Measurements from ENCODE around the gene STPG4.
"Not testable (repeated sequence)": the region's sequence is repeated elsewhere in the genome, so short reads cannot be mapped to it uniquely, and the experiment has no call there.

The STPG4 gene

DNA sequence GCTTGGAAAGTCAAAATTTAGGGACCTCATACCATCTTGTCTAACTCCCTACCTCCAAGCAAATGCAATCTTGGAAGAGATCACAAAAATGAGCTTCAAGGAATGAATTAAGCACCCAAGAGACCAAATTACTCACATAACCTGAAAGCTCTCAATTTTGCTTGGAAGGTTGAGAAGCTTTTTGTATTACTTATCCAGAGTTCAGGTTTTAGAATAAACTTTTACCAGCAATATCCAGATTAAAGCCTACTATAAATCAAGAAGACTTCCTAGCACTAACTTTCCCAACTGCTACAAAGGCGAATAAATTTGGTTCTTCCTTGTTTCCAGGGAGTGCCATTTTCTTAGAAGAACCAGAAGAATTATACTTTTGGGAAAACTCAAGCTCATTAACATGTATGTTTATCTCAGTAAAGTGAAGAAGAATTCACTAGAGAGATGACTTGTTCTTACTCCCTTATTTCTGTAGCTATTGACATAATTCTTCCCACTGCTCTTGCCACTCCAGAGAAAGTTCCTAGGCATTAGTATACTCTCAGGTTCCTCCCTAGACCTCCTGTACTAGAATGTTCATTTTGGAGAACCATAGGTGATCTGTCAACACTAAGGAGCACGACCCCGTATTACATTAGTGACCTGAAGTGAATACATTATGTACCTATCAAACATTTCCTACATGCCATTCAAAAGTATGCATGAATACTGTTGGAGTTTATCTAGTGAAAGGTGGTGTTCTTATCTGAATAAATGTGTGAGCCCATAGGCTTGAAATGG is 18.0 kb upstream of the STPG4 start:
- DNase-seq, result no peak

DNA sequence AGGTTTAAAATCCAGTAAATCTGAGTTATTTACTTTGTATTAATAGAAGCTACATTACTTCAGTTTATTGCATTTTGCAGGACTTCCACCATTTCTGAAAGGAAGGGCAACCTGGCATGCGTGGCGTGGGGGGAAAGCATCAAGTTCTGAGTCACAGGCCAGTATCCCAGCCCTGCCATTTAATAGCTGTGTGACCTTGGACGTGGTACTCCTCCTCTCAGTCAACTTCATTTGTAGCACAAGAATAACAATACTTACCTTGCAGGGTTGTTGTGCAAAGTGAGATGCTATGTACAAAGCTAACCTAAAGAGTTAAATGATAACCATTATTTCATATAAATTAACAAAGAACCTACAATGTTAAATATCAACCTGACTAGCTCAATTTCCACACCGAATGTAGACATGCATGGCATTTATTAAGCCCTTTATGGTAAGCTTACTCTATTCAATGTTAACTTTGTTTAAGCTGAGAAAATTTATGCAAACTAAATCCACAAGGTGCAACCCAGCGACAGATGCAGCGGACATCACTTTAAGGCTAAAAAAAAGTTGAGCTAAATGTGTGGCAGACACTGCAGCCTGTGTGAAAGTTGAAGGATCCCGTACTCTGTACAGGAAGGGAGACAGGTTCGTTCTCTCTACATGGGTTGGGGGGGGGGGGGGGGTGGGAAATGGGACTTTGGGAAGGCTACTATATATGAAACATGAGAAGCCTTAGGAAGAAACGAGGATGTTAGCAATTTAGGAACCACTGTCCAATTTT is 17.2 kb upstream of the STPG4 start:
- no peak for DNase-seq

DNA sequence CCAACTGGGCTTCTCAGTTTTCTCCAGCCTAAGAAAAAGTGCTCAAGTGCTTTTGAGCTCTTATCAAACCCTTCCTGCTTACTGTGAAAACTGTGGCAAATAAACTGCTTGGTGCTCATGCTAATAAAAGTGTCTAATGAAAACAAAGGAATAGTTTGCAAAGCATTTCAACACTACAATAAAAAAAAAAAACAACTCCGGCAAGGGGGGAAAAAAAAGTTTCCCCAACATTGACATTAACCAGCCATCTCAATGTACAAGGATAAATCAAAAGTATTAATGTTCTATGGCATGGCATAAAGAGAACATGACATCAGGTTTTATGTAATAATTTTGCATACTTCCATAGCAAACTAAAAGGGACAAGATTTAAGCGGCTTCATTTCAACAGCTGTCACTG is 14.7 kb upstream of the STPG4 start:
- DNase-seq, result no peak

DNA sequence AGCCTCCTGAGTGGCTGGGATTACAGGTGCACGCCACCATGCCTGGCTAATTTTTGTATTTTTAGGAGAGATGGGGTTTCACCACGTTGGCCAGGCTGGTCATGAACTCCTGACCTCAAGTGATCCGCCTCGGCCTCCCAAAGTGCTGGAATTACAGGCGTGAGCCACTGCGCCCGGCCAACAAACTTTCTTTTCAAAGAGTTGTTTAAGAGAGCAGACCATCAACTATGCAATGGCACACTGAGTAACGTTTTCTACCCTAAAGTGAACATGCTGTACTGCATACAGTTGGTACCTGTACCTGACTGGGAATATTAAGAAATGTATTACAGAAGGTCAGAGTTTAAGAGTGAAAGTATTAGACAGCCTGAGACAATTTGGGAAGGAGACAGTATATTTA is 13.8 kb upstream of the STPG4 start:
- DNase-seq, result not testable (repeated sequence)

DNA sequence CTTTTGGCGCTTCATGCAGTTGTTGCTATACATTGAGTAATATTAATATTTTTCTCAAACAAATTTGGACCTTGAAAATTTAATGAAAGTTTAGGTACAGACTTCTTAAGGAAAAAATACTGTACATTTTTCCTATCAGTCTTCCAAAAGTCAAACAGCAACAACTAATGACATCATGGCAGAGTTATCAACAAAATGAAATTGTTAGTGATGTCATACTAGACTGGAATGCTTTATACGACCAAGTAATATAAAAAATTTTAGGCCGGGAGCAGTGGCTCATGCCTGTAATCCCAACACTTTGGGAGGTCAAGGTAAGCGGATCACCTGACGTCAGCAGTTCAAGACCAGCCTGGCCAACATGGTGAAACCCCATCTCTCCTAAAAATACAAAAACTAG is 12.0 kb upstream of the STPG4 start:
- DNase-seq, result no peak

DNA sequence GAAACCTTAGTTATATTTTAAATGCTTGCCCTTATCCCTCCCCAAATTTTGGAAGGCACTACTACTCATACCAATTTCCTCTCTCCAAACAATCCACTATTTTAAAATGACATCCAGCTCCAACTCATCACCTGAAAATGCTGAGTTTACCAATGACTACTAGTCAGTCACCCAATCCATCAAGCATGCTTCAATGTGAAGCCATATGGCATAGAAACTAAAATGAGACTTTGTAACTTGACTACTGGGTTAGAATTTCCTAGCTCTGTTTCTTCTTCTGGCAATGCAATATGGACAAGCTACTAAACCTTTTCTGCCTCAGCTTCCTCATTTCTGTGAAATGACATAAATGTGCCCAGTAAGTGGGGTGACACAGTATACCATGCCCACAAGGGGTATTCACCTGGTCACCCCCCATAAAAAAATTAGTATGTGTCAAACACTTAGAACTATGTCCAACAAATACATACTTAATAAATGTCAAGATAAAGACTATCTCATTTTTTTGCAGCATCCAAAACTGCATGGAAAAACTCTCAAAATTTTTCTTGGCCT is 10.0 kb upstream of the STPG4 start:
- no peak for DNase-seq

DNA sequence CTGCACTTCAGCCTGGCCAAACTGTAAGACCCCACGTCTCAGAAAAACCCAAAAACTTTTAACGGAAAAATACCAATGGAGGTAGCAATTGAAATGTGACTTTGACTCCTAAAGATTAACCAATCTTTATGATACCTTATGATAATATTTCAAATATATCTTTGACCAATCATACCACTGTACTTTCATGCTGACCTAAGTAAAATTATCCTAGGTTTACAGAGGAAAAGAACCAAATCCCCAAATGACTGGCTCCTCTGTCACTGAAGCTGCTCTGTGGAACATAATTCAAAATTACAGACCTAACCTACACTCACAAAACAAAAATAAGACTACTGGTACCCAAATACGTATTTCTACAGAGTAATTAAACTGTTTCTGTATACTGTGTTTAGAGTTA is 7.7 kb upstream of the STPG4 start:
- DNase-seq, result no peak

DNA sequence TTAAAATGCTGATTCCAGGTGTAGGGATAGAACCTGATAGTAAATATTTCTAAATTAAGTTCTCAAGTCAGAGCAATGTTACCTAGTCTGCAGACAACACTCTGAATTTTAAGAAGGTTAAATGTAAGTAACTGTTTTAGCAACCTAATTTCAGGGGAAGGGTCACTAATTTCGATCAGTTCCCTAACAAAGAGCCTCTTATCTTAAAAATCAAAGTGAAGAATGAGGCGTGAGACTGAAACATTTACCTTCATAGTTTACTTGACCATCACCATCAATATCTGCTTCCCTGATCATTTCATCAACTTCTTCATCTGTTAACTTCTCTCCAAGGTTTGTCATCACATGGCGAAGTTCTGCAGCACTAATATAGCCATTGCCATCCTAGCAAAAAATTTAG is 6.4 kb upstream of the STPG4 start:
- no peak for DNase-seq

DNA sequence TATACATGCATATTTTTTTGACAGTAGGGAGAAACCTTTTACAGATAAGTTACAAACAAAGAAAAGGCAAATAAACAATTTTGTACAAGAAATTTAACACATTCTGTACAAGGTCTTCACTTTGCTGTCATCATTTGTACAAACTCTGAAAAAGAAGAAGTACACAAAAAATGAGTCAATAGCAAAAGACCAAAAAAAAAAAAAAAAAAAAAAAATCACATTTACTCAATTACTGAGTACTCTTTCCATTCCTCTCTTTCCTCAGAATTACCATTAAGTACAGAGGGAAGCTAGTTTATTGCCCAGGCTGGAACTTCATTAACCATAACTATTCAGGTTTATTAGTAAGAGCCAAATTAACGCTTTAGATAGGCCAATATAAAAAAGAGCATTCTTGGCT is 5.6 kb upstream of the STPG4 start:
- DNase-seq, result no peak

DNA sequence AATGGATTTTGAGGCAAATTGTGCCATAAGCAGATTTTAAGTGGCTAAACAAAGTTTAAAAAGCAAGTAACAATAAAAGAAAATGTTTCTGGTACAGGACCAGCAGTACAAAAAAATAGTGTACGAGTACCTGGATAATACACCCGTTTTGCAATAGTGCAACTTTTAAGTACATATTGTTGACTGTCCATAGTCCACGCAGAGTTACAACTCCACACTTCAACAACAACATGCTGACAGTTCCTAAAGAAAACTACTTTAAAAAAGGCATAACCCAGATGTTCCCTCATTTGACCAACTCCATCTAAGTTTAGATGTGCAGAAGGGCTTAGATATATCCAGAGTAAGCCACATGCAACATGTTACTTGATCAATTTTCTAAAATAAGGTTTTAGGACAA is 5.1 kb upstream of the STPG4 start:
- DNase-seq, result no peak

DNA sequence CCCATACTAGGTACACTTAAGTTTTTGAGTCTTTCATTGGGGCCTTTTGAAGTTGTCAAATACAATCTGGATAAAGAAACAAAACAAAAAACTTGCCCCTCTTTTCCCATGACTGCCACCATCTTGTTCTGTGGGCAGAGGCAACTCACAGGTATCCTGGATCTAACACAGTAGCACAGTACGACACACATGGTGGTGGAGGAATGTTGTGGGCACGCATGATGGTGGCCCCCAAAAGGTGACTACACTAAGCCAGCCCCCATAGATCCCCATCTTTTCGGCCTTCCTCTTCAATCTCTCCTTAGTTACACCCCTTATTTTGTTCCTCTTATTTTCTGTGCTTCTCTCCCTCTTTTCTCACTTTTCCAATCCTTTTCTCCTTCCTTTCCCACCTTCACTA is 4.5 kb upstream of the STPG4 start:
- DNase-seq, result no peak

DNA sequence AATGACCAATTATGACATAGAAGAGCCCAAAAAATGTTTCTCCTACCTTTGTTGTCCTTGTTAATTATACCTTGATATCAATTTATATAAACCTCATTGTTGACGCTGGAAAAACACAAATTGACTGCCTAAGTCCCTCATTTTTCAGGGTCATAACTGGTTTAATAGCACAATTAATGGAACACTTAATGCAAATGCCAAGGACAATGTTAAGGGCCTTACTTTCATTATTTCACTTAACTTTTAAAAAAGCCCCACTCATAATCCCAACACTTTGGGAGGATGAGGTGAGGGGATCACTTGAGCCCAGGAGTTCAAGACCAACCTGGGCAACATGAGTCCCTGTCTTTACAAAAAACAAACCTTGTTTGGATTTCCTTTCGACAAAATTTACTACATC is 3.5 kb upstream of the STPG4 start:
- DNase-seq, result no peak

DNA sequence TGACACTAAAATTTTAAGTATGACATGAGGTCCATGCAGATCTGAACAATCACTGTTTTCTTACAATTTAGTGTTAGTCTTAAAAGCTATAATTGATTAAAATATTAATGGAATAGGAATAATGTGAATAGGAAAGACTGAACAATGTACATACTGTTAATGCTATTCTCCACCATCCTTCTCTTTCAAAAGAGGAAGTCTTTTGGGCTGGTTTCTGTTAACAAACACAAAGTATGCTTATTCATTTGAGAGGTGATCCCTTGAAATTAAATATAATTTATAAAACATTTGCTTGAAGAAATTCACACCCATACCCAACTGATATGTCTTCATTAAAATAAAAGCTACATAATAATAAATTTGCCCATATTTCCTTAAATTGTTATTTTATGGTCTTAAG is 2.3 kb downstream of the STPG4 start:
- peak; percentile 38 for DNase-seq

DNA sequence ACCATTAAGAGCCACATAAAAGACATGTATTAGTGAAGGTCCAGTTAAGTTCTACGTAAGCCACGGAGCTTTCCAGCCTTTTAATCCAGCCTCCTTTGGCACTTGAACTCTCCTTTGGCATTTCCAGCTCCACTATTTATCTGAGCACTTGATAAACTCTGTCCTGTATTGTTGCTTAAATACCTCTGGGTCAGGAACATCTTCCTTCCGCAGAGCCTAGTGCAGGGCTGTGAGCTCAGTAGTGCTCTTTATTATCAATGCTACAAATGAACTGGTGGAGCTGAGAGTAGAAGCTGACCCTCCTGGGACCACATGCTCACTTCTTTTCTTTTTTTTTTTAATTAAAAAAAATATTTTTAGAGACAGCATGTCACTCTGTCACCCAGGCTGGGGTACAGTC is 4.9 kb downstream of the STPG4 start:
- no peak for DNase-seq

DNA sequence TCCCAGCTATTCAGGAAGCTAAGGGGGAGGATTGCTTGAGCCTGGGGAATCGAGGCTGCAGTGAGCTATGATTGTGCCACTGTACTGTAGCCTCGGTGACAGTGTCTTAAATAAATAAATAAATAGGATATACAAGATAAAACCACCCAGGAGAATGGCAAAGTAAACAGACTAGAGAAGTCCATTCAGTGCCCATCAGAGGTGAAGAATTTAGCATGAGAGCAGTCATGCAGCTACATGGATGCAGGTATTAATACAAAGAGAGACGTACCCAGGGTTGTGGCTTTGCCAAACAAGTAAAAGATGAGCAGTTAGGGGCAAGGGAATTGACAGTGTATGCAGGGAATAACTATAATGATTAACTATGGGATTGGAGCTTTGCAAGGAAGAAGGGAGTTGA is 8.1 kb downstream of the STPG4 start:
- DNase-seq, result no peak

DNA sequence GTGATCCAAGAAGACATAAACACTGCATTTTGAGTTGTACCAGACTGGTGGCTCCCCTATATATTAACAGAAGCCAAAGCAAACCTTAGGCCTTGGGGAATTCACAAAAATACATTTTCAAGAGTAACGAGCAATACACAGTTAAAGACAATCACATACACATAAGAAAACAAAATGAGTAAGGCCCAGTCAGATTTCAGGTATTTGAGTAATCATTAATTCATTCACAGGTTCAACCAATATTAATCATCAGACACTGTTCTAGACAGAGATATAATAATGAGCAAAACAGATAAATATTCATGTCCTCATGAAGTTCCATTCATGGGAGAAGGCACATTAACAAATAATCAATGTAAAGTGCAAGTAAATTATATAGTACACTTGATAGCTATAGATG is 9.6 kb downstream of the STPG4 start:
- DNase-seq, result no peak

DNA sequence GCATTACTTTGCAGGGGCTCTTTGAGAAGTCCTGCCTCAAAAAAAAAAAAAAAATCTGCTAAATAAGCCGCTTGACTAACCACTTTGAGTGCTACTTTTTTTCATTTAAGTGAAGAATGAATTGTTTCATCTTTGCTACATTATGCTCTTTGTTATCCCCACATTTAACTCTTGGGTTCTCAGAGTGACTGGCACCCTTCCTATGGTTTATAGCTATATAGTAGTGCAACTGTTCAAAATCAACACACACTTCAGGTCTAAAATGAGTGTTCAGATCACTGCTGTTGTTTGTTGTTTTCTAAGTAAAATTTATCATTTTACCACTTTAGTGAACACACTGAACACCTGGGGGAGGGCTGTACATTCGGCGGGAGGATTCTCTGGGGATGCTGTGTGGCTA is 13.6 kb downstream of the STPG4 start:
- no peak for DNase-seq

DNA sequence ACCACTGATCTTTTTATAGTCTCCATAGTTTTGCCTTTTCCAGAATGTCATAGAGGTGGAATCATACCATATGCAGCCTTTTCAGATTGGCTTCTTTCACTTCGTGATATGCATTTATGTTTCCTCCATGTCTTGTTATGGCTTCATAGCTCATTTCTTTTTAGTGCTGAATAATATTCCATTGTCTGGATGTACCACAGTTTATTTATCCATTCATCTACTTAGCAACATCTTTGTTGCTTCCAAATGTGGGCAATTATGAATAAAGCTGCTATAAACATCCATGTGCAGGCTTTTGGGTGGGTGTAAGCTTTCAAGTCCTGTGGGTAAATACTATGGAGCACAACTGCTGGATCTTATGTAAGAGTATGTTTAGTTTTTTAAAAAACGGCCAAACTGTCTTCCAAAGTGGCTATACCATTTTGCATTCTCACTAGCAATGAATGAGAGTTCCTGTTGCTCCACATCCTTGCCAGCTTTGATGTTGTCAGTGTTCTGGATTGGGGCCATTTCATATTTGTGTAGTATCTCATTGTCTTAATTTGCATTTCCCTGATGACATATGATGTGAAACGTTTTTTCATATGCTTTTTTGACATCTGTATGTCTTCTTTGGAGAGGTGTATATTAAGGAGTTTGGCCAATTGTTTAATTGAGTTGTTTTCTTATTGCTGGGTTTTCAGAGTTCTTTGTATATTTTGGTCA is 20.6 kb downstream of the STPG4 start:
- no peak for DNase-seq

DNA sequence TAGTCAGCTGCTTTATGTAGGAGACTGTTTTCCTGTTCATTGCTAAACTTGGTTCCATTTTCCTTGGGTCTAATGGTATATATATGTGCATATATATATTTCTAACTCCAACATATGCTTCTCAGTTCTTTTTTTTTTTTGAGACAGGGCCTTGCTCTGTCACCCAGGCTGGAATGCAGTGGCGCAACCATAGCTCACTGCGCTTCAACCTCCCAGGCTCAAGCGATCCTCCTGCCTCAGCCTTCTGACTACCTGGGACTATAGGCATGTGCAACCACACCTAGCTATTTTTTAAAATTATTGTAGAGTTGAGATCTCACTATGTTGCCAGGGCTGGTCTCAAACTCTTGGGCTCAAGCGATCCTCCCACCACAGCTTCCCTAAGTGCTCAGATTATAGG is 22.1 kb downstream of the STPG4 start:
- no peak for DNase-seq

DNA sequence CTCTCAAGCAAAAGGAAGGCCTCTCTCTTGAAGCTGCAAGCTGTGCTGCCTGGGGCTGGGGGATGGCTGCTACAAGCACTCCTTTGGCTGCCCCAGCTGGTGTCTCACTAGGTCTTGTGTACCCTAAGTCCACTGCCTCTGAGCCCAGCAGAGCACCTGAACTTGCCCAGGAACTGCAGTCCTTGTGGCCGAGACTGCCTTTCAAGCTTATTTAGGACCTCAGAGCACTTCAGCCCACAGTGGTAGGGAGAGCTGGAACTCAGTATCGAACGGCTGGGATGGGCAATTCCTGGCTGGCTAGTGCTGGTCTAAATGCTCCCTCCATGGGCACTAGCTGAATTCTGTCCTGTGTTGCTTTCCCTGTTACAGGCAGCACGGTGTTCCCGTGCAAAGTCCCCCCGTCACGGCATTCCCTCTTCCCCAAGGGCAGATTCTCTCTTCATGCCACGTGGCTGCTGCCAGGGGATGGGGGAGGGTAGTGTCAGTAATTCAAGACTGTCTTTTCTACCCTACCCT is 25.9 kb downstream of the STPG4 start:
- no peak for DNase-seq

DNA sequence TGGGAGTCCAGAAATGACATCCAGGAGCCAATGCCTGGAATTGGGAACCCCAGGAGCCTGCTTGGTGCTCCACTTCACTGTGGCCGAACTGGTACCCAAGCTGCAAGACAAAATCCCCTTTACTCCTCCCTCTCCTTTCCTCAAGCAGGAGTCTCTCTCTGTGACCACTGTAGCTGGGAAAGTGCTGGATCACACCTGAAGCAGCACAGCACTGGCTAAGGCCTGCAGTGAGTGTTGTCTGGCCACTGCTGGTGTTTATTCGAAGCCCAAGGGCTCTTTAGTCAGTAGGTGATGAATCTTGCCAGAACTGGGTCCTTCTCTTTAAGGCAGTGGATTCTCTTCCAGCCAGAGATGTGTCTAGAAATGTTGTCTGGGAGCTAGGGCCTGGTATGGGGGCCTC is 26.4 kb downstream of the STPG4 start:
- DNase-seq, result no peak

DNA sequence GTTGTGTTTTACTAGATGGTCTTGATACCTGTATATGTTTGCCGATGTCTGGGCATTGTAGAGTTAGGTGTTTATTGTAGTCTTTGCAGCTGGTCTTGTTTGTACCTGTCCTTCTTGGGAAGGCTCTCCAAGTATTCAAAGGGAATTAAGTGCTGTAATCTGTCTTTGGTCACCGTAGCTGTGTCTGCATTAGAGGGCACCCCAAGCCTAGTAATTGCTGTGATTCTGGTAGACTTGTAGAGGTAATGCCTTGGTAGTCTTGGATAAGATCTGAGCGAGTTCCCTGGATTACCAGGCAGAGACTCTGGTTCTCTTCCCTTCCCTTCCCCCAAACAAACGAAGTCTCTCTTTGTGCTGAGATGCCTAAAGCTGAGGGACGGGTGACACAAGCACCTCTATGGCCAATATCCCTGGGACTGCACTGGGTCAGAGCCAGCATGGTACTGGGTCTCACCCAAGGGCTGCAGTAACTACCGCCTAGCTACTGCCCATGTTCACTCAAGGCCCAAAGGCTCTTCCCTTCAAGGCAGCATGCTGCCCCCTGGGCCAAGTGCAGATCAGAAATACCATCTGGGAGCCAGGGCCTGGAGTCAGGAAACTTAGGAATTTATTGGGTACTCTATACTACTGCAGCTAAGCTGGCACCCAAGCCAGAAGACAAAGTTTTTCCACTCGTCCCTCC is 27.1 kb downstream of the STPG4 start:
- DNase-seq, result no peak

DNA sequence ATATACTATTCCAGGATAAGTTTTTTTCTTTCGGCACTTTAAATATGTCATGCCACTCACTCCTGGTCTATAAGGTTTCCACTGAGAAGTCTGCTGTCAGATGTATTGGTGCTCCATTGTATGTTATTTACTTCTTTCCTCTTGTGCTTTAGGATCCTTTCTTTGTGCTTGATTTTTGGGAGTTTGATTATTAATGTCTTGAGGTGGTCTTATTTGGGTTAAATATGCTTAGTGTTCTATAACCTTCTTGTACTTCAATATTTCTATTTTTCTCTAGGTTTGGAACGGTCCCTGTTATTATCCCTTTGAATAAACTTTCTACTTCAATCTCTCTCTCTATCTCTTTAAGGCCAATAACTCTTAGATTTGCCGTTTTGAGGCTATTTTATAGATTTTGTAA is 28.3 kb downstream of the STPG4 start:
- no peak for DNase-seq
